Common myeloid progenitor, CD34-positive (primary cell): Measurements from ENCODE around the gene ADGRF4.
"Not testable (repeated sequence)": the region's sequence is repeated elsewhere in the genome, so short reads cannot be mapped to it uniquely, and the experiment has no call there.

Experiments
- CTCF ChIA-PET: fragments of 350-600 bp; sonication (Branson Sonifier 250); formaldehyde crosslinking; loops from one replicate; lab custom pipeline; 2021; ENCODE audit warnings: antibody characterized with exemption; lab: Charles Lee
- POLR2A ChIA-PET: fragments of 350-600 bp; sonication (Branson Sonifier 250); formaldehyde crosslinking; loops from one replicate; lab custom pipeline; 2021; ENCODE audit warnings: antibody characterized with exemption; lab: Charles Lee
- DNase-seq, 3 donors: peaks; one replicate each; pipeline versions ENCODE4 v3.0.0 to v3.0.0-alpha.2; 2013
- H3K27ac ChIP-seq, 2 experiments: 1 replicate in 1 of 2; 2 replicates in 1 of 2; pipeline ENCODE4 v1.7.0; 2013; ENCODE audit warnings: inconsistent platforms in 2 of 2, low read length in 2 of 2, mild to moderate bottlenecking in 2 of 2, low read depth in 1 of 2, moderate library complexity in 1 of 2; ENCODE audit not compliant: severe bottlenecking in 2 of 2, insufficient read depth in 1 of 2, poor library complexity in 1 of 2
- H3K27me3 ChIP-seq, 5 experiments: replicated peaks in 2 of 5; 1 replicate in 3 of 5; 2 replicates in 2 of 5; pipeline versions ENCODE4 v1.6.1 to v1.7.0; 2013; ENCODE audit warnings: low read length in 4 of 5, mild to moderate bottlenecking in 2 of 5, moderate library complexity in 2 of 5, inconsistent platforms in 1 of 5; ENCODE audit not compliant: insufficient read depth in 5 of 5, control insufficient read depth in 4 of 5
- H3K36me3 ChIP-seq, 4 experiments: 1 replicate in 2 of 4; 2 replicates in 2 of 4; pipeline versions ENCODE4 v1.6.1 to v1.7.0; 2013; ENCODE audit warnings: low read length in 3 of 4, control low read depth in 1 of 4, mild to moderate bottlenecking in 1 of 4; ENCODE audit not compliant: control insufficient read depth in 4 of 4, insufficient read depth in 4 of 4
- H3K4me1 ChIP-seq, 4 experiments: 1 replicate in 3 of 4; 2 replicates in 1 of 4; pipeline versions ENCODE4 v1.6.1 to v1.7.1; 2013; ENCODE audit warnings: low read length in 3 of 4, mild to moderate bottlenecking in 3 of 4, control low read depth in 1 of 4, inconsistent platforms in 1 of 4, moderate library complexity in 1 of 4; ENCODE audit not compliant: control insufficient read depth in 4 of 4, insufficient read depth in 4 of 4; ENCODE audit errors: control extremely low read depth in 1 of 4
- H3K4me3 ChIP-seq, 7 experiments: 1 replicate in 4 of 7; 2 replicates in 3 of 7; pipeline versions ENCODE4 v1.5.1 to v1.7.0; 2013; ENCODE audit warnings: mild to moderate bottlenecking in 7 of 7, low read length in 6 of 7, moderate library complexity in 6 of 7, inconsistent platforms in 2 of 7, low read depth in 2 of 7, control low read depth in 1 of 7; ENCODE audit not compliant: insufficient read depth in 4 of 7, control insufficient read depth in 1 of 7; ENCODE audit errors: extremely low read depth in 1 of 7
- H3K9me3 ChIP-seq, 5 experiments: 1 replicate in 4 of 5; 2 replicates in 1 of 5; pipeline versions ENCODE4 v1.6.1 to v1.7.1; 2013; ENCODE audit warnings: low read length in 4 of 5, mild to moderate bottlenecking in 2 of 5, inconsistent platforms in 1 of 5, low read depth in 1 of 5, moderate library complexity in 1 of 5; ENCODE audit not compliant: control insufficient read depth in 4 of 5, insufficient read depth in 2 of 5; ENCODE audit errors: control extremely low read depth in 1 of 5
- WGBS: methylation state at CpG from one replicate; pipeline ENCODE4 v1.1.5; 2013; ENCODE audit not compliant: insufficient coverage; 5-methylcytosine and 5-hydroxymethylcytosine counted together

Gene ADGRF4

DNA sequence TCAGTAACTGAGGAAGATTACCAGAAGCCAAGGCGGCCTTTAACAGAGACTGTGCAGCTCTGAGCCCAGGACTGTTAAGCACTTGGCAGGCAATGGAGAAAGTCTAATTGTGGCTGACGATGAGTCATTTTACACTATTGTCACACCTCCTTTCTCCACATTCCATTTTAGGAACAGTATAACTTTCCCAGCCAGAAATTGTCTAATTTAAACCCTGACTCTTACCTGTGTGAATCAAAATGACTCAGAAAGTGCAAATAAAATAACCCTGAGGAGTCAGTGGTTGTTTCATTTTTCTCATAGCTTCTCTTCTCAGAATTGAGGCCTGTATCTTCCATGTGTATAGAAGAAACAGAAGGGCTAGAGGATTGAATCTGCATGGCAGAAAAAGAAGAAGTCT lies 43.4 kb downstream of the ADGRF4 start:
- H3K27ac ChIP-seq: no peak overlapping the region
- ChIA-PET CTCF (no interaction called here), POLR2A (no interaction called here)
- 91% methylated on average over 1 of the region's 2 CpGs for WGBS
- DNase-seq: no peak
- H3K4me1 ChIP-seq: no peaks in the 10 kb centered on the region
- H3K36me3 ChIP-seq: no peaks in the 10 kb centered on the region
- H3K9me3 ChIP-seq: no peaks in the 10 kb centered on the region
- peaks cover 0 to 2% (median 0%) of the 10 kb centered on the region in 5 experiments for H3K27me3 ChIP-seq
- no peak overlapping the region for H3K4me3 ChIP-seq

DNA sequence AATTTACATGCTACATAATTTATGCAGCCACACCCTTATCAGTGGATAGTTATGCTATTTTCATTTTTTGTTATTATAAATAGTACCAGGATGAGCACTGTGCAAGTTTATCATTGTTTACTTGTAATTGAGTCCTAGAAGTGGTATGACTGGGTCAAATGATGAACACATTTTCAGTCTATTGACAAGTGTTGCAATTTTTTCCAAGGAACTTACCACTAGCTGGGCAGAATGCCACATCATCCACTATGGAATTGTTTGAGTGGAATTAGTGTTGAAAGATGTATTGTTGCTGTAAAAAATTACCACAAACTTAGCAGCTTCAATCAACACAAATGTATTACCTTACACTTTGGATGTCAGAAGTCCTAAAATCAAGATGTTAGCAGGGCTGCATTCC lies 45.4 kb downstream of the ADGRF4 start:
- ChIA-PET POLR2A (no interaction called here), CTCF (no interaction called here)

DNA sequence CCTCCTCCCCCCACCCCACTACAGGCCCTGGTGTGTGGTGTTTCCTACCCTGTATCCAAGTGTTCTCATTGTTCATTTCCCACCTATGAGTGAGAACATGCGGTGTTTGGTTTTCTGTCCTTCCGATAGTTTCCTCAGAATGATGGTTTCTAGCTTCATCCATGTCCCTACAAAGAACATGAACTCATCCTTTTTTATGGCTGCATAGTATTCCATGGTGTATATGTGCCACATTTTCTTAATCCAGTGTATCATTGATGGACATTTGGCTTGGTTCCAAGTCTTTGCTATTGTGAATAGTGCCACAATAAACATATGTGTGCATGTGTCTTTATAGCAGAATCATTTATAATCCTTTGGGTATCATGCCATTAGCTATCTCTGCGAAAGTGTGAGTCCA lies 46.9 kb downstream of the ADGRF4 start:
- H3K4me3 ChIP-seq, H3K36me3 ChIP-seq, POLR2A ChIA-PET, H3K27ac ChIP-seq, DNase-seq, H3K9me3 ChIP-seq, H3K4me1 ChIP-seq, CTCF ChIA-PET, H3K27me3 ChIP-seq: not testable (repeated sequence)
- 86% methylated on average over 1 of the region's 3 CpGs for WGBS

More for the DNA sequence above, 45.4 kb downstream of the ADGRF4 start:
- H3K27me3 ChIP-seq: peaks cover 0 to 2% (median 0%) of the 10 kb centered on the region in 5 experiments
- no peak overlapping the region for H3K4me3 ChIP-seq
- H3K36me3 ChIP-seq: no peaks in the 10 kb centered on the region
- H3K4me1 ChIP-seq: no peaks in the 10 kb centered on the region
- H3K27ac ChIP-seq: no peak overlapping the region
- no peaks in the 10 kb centered on the region for H3K9me3 ChIP-seq
- no peak for DNase-seq

DNA sequence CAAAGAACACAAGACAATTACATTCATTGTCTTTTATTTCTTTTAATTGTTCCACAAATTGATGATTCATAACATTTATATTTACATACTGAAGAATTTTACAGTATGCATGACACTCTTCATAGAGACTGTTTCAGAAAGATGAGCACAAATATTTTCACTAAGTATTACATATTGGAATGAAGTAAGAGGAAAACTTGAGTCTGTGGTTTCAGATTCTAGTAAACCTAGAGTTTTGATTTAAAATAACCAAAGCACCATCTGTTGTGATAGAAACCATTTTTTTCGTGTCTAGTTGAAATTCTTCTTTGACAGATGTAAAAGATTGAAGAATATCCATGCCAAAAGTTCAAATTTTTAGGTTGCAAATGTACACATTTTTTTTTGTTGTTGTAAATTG lies 51.4 kb downstream of the ADGRF4 start:
- CTCF ChIA-PET: interaction anchor here (2.5 kb wide), 1 partner anchor 16 kb away, joined by 7 read pairs; no protein-coding TSS in a partner anchor
- Histone ChIP-seq H3K9me3 (peaks cover 0 to 4% (median 0%) of the 10 kb centered on the region in 5 experiments), H3K4me3 (no peak overlapping the region), H3K36me3 (no peaks in the 10 kb centered on the region), H3K27ac (no peak overlapping the region), H3K4me1 (no peaks in the 10 kb centered on the region), H3K27me3 (no peaks in the 10 kb centered on the region)
- no CpG with 5 or more reads among the region's 1 CpG for WGBS
- POLR2A ChIA-PET: no interaction called here
- no peak for DNase-seq

DNA sequence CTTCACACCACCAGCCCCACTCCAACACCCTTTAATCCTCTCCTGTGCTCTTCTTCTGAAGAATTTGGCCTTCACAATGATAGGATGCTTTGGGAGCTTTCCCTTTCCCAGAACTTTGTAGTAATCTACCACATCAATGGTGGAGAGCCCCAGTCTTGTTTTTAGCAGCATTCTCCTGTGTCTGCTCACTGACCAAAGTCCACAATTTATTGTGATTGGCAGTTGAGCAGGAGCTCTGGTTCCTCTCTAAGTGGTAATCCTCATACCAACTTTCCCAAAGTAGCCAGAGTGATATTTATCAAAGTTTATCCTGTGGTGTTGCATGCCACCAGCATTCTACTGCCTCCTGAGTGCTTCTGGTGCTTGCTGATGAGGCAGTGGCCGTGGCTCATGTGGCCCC lies 54.4 kb downstream of the ADGRF4 start:
- no peaks in the 10 kb centered on the region for H3K4me1 ChIP-seq
- peaks cover 0 to 4% (median 0%) of the 10 kb centered on the region in 5 experiments for H3K9me3 ChIP-seq
- no peak for DNase-seq
- no peaks in the 10 kb centered on the region for H3K36me3 ChIP-seq
- H3K4me3 ChIP-seq: no peak overlapping the region
- H3K27me3 ChIP-seq: no peaks in the 10 kb centered on the region
- CTCF ChIA-PET: no interaction called here
- no peak overlapping the region for H3K27ac ChIP-seq
- 100% methylated on average over 1 of the region's 1 CpG for WGBS
- POLR2A ChIA-PET: no interaction called here

DNA sequence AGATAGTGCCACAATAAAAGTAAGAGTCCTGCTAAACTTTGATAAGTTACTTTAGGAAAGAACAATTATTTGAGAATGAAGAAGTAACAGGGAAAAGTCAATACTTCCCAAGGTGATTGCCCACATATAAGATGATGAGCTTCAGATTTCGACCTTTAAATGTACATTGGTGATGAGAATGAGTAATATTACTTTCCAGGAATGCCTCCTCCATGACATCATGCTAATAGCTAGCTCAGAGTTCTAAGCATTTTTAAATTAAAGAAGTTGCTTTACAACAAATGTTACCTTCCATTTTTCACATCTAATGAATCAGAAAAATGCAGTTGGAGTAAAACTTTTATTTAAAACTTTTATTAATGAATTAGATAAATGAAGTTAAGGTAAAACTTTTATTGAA lies 61.0 kb downstream of the ADGRF4 start:
- ChIA-PET POLR2A (no interaction called here), CTCF (no interaction called here)
- no CpG with 5 or more reads among the region's 1 CpG for WGBS

DNA sequence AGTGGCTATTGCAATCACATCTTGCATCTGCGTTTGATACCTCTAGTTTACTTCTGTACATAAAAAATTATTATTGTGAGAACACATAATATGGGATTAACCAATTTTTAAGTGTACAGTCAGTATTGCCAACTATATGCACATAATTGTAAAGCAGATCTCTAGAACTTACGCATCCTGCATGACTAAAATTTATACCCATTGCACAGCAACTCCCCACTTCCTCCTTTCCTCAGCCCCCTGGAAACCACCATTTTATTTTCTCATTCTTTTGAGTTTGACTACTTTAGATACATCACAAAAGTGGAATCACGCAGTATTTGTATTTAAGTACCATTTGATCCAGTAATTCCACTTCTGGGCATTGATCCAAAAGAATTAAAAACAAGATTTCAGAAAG lies 64.1 kb downstream of the ADGRF4 start:
- no peak for DNase-seq
- WGBS: 100% methylated on average over 2 of the region's 3 CpGs
- POLR2A ChIA-PET: no interaction called here
- H3K36me3 ChIP-seq: no peaks in the 10 kb centered on the region
- CTCF ChIA-PET: no interaction called here
- no peaks in the 10 kb centered on the region for H3K4me1 ChIP-seq
- H3K9me3 ChIP-seq: no peaks in the 10 kb centered on the region
- no peak overlapping the region for H3K4me3 ChIP-seq
- H3K27ac ChIP-seq: no peak overlapping the region
- no peaks in the 10 kb centered on the region for H3K27me3 ChIP-seq

More for the DNA sequence above, 61.0 kb downstream of the ADGRF4 start:
- Histone ChIP-seq H3K27ac (no peak overlapping the region), H3K36me3 (no peaks in the 10 kb centered on the region), H3K4me1 (no peaks in the 10 kb centered on the region), H3K27me3 (no peaks in the 10 kb centered on the region), H3K4me3 (no peak overlapping the region), H3K9me3 (no peaks in the 10 kb centered on the region)
- no peak for DNase-seq
